Activated T-helper 1 cell treated with anti-CD3 and anti-CD28 coated beads, Interleukin-12 subunit alpha, Interleukin-12 subunit beta, Interleukin-2, Interleukin-4 antibody, amounts not matched to agents 30 ng/mL and 10 ng/mL and 1 ng/mL, durations not matched to agents 14 hours and 24 hours and 36 hours (primary cell): ENCODE data around the gene LUZP1. TPM values are rescaled to one million over a fixed set of nuclear protein-coding genes. Genes with fewer than 3 reads are reported as not detected.
A peak's percentile ranks its signal among the peaks of the same experiment; 100 is the strongest.

Experiments
- DNase-seq: peaks from one replicate; pipeline ENCODE4 v3.0.0; 2021; ENCODE audit warnings: low spot score
- H3K27ac Mint-ChIP-seq: one replicate; pipeline ENCODE4 v1.8.0; 2021; ENCODE audit warnings: mild to moderate bottlenecking, mixed read lengths
- H3K27me3 Mint-ChIP-seq: one replicate; pipeline ENCODE4 v1.8.0; 2022; ENCODE audit warnings: mild to moderate bottlenecking, moderate library complexity, mixed read lengths; ENCODE audit not compliant: insufficient read depth
- H3K36me3 Mint-ChIP-seq: one replicate; pipeline ENCODE4 v1.8.0; 2021; ENCODE audit warnings: low read depth, mixed read lengths
- H3K4me1 Mint-ChIP-seq: one replicate; pipeline ENCODE4 v1.8.0; 2021; ENCODE audit warnings: low read depth, mixed read lengths
- H3K4me3 Mint-ChIP-seq: one replicate; pipeline ENCODE4 v1.8.0; 2021; ENCODE audit warnings: mild to moderate bottlenecking, moderate library complexity, mixed read lengths
- H3K9me3 Mint-ChIP-seq: one replicate; pipeline ENCODE4 v1.8.0; 2021; ENCODE audit warnings: mixed read lengths
- intact Hi-C: fragments of 100-400 bp; cut with micrococcal nuclease; formaldehyde crosslinking; loops from one replicate; pipeline ENCODE4 v1.15.1; 2024
- total RNA-seq: library from RNA; stranded (reverse); gene quantifications from 2 replicates; pipeline ENCODE4 v1.2.3, GENCODE V29; 2022

The LUZP1 gene
- total RNA-seq, 1 donor from 2014 or later = 27.7 TPM

- Mint-ChIP-seq H3K36me3 (peaks cover 3% of the 10 kb centered on the region), H3K27ac (no peak overlapping the region)
- intact Hi-C loops = loop anchor here (5.0 kb wide), 1 partner anchor 178 kb away; no protein-coding TSS in a partner anchor
Measured at GRCh38 chr1:23099171-23099536, 69.5 kb downstream of the LUZP1 start.

GRCh38 chr1:23098463-23099170 is 70.0 kb downstream of the LUZP1 start:
- no peaks in the 10 kb centered on the region for H3K9me3 Mint-ChIP-seq
- H3K27me3 Mint-ChIP-seq = no peaks in the 10 kb centered on the region
- intact Hi-C loops = loop anchor here (1.0 to 5.0 kb wide), 5 partner anchors 70 to 306 kb away; partner anchors contain the start of gene LUZP1
- H3K27ac Mint-ChIP-seq = peak overlapping the region; percentile 5
- H3K4me1 Mint-ChIP-seq = peaks cover 48% of the 10 kb centered on the region
- no peak overlapping the region for H3K4me3 Mint-ChIP-seq
- H3K36me3 Mint-ChIP-seq = peaks cover 7% of the 10 kb centered on the region
- DNase-seq = peak; percentile 49

More at GRCh38 chr1:23099171-23099536, 69.5 kb downstream of the LUZP1 start:
- Mint-ChIP-seq H3K27me3 (no peaks in the 10 kb centered on the region), H3K4me1 (peaks cover 49% of the 10 kb centered on the region), H3K9me3 (no peaks in the 10 kb centered on the region), H3K4me3 (no peak overlapping the region)
- no peak for DNase-seq

- no peak overlapping the region for H3K27ac Mint-ChIP-seq
- DNase-seq = no peak
- H3K9me3 Mint-ChIP-seq = no peaks in the 10 kb centered on the region
- peaks cover 11% of the 10 kb centered on the region for H3K36me3 Mint-ChIP-seq
- intact Hi-C loops = loop anchor here (5.0 kb wide), 1 partner anchor 180 kb away; no protein-coding TSS in a partner anchor
- H3K4me1 Mint-ChIP-seq = peaks cover 39% of the 10 kb centered on the region
- H3K4me3 Mint-ChIP-seq = no peak overlapping the region
- no peaks in the 10 kb centered on the region for H3K27me3 Mint-ChIP-seq
Measured at GRCh38 chr1:23097316-23097715, 71.3 kb downstream of the LUZP1 start.

- Mint-ChIP-seq H3K9me3 (no peaks in the 10 kb centered on the region), H3K36me3 (peaks cover 20% of the 10 kb centered on the region), H3K27ac (no peak overlapping the region), H3K4me3 (no peak overlapping the region), H3K27me3 (no peaks in the 10 kb centered on the region), H3K4me1 (no peaks in the 10 kb centered on the region)
- no peak for DNase-seq
- intact Hi-C loops = no loop called here
Measured at GRCh38 chr1:23092447-23092846, 76.2 kb downstream of the LUZP1 start.

- Mint-ChIP-seq H3K4me1 (no peaks in the 10 kb centered on the region), H3K27me3 (no peaks in the 10 kb centered on the region), H3K27ac (no peak overlapping the region), H3K4me3 (no peak overlapping the region), H3K36me3 (peaks cover 25% of the 10 kb centered on the region), H3K9me3 (no peaks in the 10 kb centered on the region)
- no peak for DNase-seq
- intact Hi-C loops = no loop called here
Measured at GRCh38 chr1:23091545-23091944, 77.1 kb downstream of the LUZP1 start.

GRCh38 chr1:23090056-23090455 is 78.6 kb downstream of the LUZP1 start:
- no peak overlapping the region for H3K4me3 Mint-ChIP-seq
- no peak overlapping the region for H3K27ac Mint-ChIP-seq
- H3K36me3 Mint-ChIP-seq = peaks cover 31% of the 10 kb centered on the region
- no peaks in the 10 kb centered on the region for H3K9me3 Mint-ChIP-seq
- intact Hi-C loops = no loop called here
- no peak for DNase-seq
- no peaks in the 10 kb centered on the region for H3K4me1 Mint-ChIP-seq
- H3K27me3 Mint-ChIP-seq = no peaks in the 10 kb centered on the region

- no peak overlapping the region for H3K4me3 Mint-ChIP-seq
- no peak for DNase-seq
- no peaks in the 10 kb centered on the region for H3K9me3 Mint-ChIP-seq
- no peak overlapping the region for H3K27ac Mint-ChIP-seq
- intact Hi-C loops = no loop called here
- H3K36me3 Mint-ChIP-seq = peaks cover 35% of the 10 kb centered on the region
- H3K27me3 Mint-ChIP-seq = no peaks in the 10 kb centered on the region
- no peaks in the 10 kb centered on the region for H3K4me1 Mint-ChIP-seq
Measured at GRCh38 chr1:23088027-23088426, 80.6 kb downstream of the LUZP1 start.

- Mint-ChIP-seq H3K27ac (no peak overlapping the region), H3K4me3 (no peak overlapping the region), H3K36me3 (peaks cover 56% of the 10 kb centered on the region), H3K27me3 (no peaks in the 10 kb centered on the region), H3K9me3 (no peaks in the 10 kb centered on the region), H3K4me1 (no peaks in the 10 kb centered on the region)
- intact Hi-C loops = no loop called here
- DNase-seq = no peak
Measured at GRCh38 chr1:23085696-23086095, 83.0 kb downstream of the LUZP1 start.

GRCh38 chr1:23084880-23085279 is 83.8 kb downstream of the LUZP1 start:
- intact Hi-C loops = no loop called here
- peaks cover 63% of the 10 kb centered on the region for H3K36me3 Mint-ChIP-seq
- H3K4me3 Mint-ChIP-seq = no peak overlapping the region
- DNase-seq = no peak
- no peak overlapping the region for H3K27ac Mint-ChIP-seq
- no peaks in the 10 kb centered on the region for H3K27me3 Mint-ChIP-seq
- H3K4me1 Mint-ChIP-seq = no peaks in the 10 kb centered on the region
- H3K9me3 Mint-ChIP-seq = no peaks in the 10 kb centered on the region

- Mint-ChIP-seq H3K9me3 (no peaks in the 10 kb centered on the region), H3K4me1 (no peaks in the 10 kb centered on the region), H3K27me3 (no peaks in the 10 kb centered on the region), H3K27ac (no peak overlapping the region), H3K36me3 (peaks cover 71% of the 10 kb centered on the region), H3K4me3 (no peak overlapping the region)
- no peak for DNase-seq
- intact Hi-C loops = no loop called here
Measured at GRCh38 chr1:23083714-23084480, 84.8 kb downstream of the LUZP1 start.

- no peak for DNase-seq
- Mint-ChIP-seq H3K4me3 (no peak overlapping the region), H3K4me1 (no peaks in the 10 kb centered on the region), H3K27ac (no peak overlapping the region), H3K9me3 (no peaks in the 10 kb centered on the region), H3K36me3 (peaks cover 68% of the 10 kb centered on the region), H3K27me3 (no peaks in the 10 kb centered on the region)
- intact Hi-C loops = no loop called here
Measured at GRCh38 chr1:23081376-23081775, 87.3 kb downstream of the LUZP1 start.

- Mint-ChIP-seq H3K27me3 (no peaks in the 10 kb centered on the region), H3K36me3 (peaks cover 63% of the 10 kb centered on the region), H3K9me3 (no peaks in the 10 kb centered on the region), H3K4me1 (no peaks in the 10 kb centered on the region), H3K27ac (no peak overlapping the region), H3K4me3 (no peak overlapping the region)
- intact Hi-C loops = no loop called here
- no peak for DNase-seq
Measured at GRCh38 chr1:23080885-23081284, 87.8 kb downstream of the LUZP1 start.

GRCh38 chr1:23079025-23079424 is 89.6 kb downstream of the LUZP1 start:
- Mint-ChIP-seq H3K36me3 (peaks cover 59% of the 10 kb centered on the region), H3K4me1 (no peaks in the 10 kb centered on the region), H3K4me3 (no peak overlapping the region), H3K27ac (no peak overlapping the region), H3K27me3 (no peaks in the 10 kb centered on the region), H3K9me3 (no peaks in the 10 kb centered on the region)
- intact Hi-C loops = no loop called here
- no peak for DNase-seq
